Measurements from ENCODE around the gene GPANK1.

DNA sequence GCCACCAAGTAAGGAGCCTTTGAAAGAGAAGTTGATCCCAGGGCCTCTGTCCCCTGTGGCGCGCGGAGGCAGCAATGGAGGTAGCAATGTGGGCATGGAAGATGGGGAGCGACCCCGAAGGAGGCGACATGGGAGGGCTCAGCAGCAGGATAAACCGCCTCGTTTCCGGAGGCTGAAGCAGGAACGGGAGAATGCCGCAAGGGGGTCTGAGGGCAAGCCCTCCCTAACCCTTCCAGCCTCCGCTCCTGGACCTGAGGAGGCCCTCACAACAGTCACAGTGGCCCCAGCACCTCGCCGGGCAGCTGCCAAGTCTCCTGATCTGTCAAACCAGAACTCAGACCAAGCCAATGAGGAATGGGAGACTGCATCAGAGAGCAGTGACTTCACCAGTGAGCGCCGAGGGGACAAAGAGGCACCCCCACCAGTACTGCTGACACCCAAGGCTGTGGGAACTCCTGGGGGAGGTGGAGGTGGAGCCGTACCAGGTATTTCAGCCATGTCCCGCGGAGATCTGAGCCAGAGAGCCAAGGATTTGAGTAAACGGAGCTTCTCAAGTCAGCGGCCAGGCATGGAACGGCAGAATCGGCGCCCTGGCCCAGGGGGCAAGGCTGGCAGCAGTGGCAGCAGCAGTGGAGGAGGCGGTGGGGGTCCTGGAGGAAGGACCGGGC is 32.4 kb downstream of the GPANK1 start:
- TF ChIP-seq POLR2AphosphoS5 (IDR thresholded peaks at IDR 0.05; ENCODE audit: low read depth, low read length) (no peak), TAF1 (IDR thresholded peaks at IDR 0.05; ENCODE audit: borderline replicate concordance, insufficient read depth, low read length) (no peak), SIN3A (IDR thresholded peaks at IDR 0.05; ENCODE audit: borderline replicate concordance, insufficient read depth, low read length) (no peak), FOXP2 (optimal IDR thresholded peaks at IDR 0.05; ENCODE audit: borderline replicate concordance, extremely low read depth, extremely low read length, insufficient read depth) (no peak)
- TF ChIP-seq, protein P1, sequence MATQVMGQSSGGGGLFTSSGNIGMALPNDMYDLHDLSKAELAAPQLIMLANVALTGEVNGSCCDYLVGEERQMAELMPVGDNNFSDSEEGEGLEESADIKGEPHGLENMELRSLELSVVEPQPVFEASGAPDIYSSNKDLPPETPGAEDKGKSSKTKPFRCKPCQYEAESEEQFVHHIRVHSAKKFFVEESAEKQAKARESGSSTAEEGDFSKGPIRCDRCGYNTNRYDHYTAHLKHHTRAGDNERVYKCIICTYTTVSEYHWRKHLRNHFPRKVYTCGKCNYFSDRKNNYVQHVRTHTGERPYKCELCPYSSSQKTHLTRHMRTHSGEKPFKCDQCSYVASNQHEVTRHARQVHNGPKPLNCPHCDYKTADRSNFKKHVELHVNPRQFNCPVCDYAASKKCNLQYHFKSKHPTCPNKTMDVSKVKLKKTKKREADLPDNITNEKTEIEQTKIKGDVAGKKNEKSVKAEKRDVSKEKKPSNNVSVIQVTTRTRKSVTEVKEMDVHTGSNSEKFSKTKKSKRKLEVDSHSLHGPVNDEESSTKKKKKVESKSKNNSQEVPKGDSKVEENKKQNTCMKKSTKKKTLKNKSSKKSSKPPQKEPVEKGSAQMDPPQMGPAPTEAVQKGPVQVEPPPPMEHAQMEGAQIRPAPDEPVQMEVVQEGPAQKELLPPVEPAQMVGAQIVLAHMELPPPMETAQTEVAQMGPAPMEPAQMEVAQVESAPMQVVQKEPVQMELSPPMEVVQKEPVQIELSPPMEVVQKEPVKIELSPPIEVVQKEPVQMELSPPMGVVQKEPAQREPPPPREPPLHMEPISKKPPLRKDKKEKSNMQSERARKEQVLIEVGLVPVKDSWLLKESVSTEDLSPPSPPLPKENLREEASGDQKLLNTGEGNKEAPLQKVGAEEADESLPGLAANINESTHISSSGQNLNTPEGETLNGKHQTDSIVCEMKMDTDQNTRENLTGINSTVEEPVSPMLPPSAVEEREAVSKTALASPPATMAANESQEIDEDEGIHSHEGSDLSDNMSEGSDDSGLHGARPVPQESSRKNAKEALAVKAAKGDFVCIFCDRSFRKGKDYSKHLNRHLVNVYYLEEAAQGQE (IDR thresholded peaks at IDR 0.05; ENCODE audit: insufficient read depth in 1 of 2, low read depth in 2 of 2, low read length in 2 of 2): no peak
